HepG2 (cell line): Measurements from ENCODE around the gene ABHD2. TPM values are rescaled to one million over a fixed set of nuclear protein-coding genes. Genes with fewer than 3 reads are reported as not detected.
A peak's percentile ranks its signal among the peaks of the same experiment; 100 is the strongest.

ENCODE experiments used
- ADNP ChIP-seq: sonication (generic); formaldehyde crosslinking; IDR thresholded peaks from 2 replicates; pipeline ENCODE4 v1.4.0; 2020; ENCODE audit warnings: missing genetic modification reagents
- AFF4 ChIP-seq: sonication (generic); formaldehyde crosslinking; IDR thresholded peaks from 2 replicates; pipeline ENCODE4 v1.4.0; 2020; ENCODE audit warnings: missing genetic modification reagents
- AHDC1 ChIP-seq: sonication (generic); formaldehyde crosslinking; IDR thresholded peaks from 2 replicates; pipeline ENCODE4 v1.5.1; 2020; ENCODE audit warnings: mild to moderate bottlenecking, missing genetic modification reagents, borderline replicate concordance
- DMAP1 ChIP-seq: IDR thresholded peaks from 2 replicates; pipeline ENCODE4 v1.6.1; 2016
- JUN ChIP-seq: sonication (generic); formaldehyde crosslinking; IDR thresholded peaks from 2 replicates; pipeline ENCODE4 v1.4.0; 2020; ENCODE audit warnings: mild to moderate bottlenecking, missing genetic modification reagents
- NFE2 ChIP-seq: sonication (generic); formaldehyde crosslinking; IDR thresholded peaks from 2 replicates; pipeline ENCODE4 v1.4.0; 2020; ENCODE audit warnings: missing genetic modification reagents
- NFYC ChIP-seq: IDR thresholded peaks from 2 replicates; pipeline ENCODE4 v1.6.1; 2016; ENCODE audit warnings: missing genetic modification reagents, missing compliant biosample characterization
- SMARCC2 ChIP-seq: fragments of 450-650 bp; IDR thresholded peaks from 2 replicates; pipeline ENCODE4 v1.6.1; 2017; ENCODE audit warnings: antibody characterized with exemption, mild to moderate bottlenecking
- TCF12 ChIP-seq, 2 experiments: fragments of 450-650 bp in 1 of 2; sonication (generic) in 1 of 2; formaldehyde crosslinking in 1 of 2; IDR thresholded peaks; 2 replicates each; pipeline versions ENCODE4 v1.6.1 to v1.8.0; 2017 to 2022; ENCODE audit warnings: antibody characterized with exemption in 1 of 2, mild to moderate bottlenecking in 1 of 2, missing genetic modification reagents in 1 of 2, moderate library complexity in 1 of 2
- TOE1 ChIP-seq: sonication (generic); formaldehyde crosslinking; IDR thresholded peaks from 2 replicates; pipeline ENCODE4 v1.4.0; 2020; ENCODE audit warnings: mild to moderate bottlenecking, missing genetic modification reagents
- ZC3H13 ChIP-seq: sonication (generic); formaldehyde crosslinking; IDR thresholded peaks from 2 replicates; pipeline ENCODE4 v1.8.1; 2023; ENCODE audit warnings: mild to moderate bottlenecking, missing genetic modification reagents, moderate library complexity
- ZNF431 ChIP-seq: sonication (generic); formaldehyde crosslinking; IDR thresholded peaks from 2 replicates; pipeline ENCODE4 v1.9.0; 2022; ENCODE audit warnings: missing genetic modification reagents, low read depth, mild to moderate bottlenecking, borderline replicate concordance
- ZNF674 ChIP-seq: sonication (generic); formaldehyde crosslinking; IDR thresholded peaks from 2 replicates; pipeline ENCODE4 v1.5.0; 2020; ENCODE audit warnings: low read depth, mild to moderate bottlenecking, missing genetic modification reagents
- ZNF713 ChIP-seq: sonication (generic); formaldehyde crosslinking; IDR thresholded peaks from 2 replicates; pipeline ENCODE4 v1.4.0; 2020; ENCODE audit warnings: mild to moderate bottlenecking, missing genetic modification reagents
- ZNF839 ChIP-seq: sonication (generic); formaldehyde crosslinking; IDR thresholded peaks from 2 replicates; pipeline ENCODE4 v1.4.0; 2020; ENCODE audit warnings: missing genetic modification reagents, mild to moderate bottlenecking, borderline replicate concordance
- ZNF883 ChIP-seq: sonication (generic); formaldehyde crosslinking; IDR thresholded peaks from 2 replicates; pipeline ENCODE4 v1.5.1; 2020; ENCODE audit warnings: mild to moderate bottlenecking, missing genetic modification reagents; ENCODE audit errors: not compliant biosample characterization
- polyA plus RNA-seq, 8 experiments: library from polyadenylated mRNA; depleted of rRNA in 3 of 8; stranded (reverse) in 7 of 8; unstranded in 1 of 8; fragments of >200 nt; fragmentation: Illumina TruSeq in 4 of 8; extraction: Trizol in 4 of 8; gene quantifications; 2 replicates each; pipeline versions ENCODE4 v1.2.1 to v1.2.3, GENCODE V29; 2011 to 2016; ENCODE audit warnings: low read depth in 4 of 8, missing spikeins in 1 of 8, mixed read lengths in 1 of 8; ENCODE audit not compliant: insufficient read depth in 1 of 8
- total RNA-seq, 5 experiments: library from RNA; depleted of rRNA; stranded (reverse); fragments of >200 nt; fragmentation: Illumina TruSeq; extraction: Trizol; gene quantifications; 2 replicates each; pipeline ENCODE4 v1.2.3, GENCODE V29; 2016; ENCODE audit warnings: low read depth in 1 of 5
- TF ChIP-seq, protein P1 (sequence below): sonication (generic); formaldehyde crosslinking; IDR thresholded peaks from 2 replicates; pipeline ENCODE4 v1.8.0; 2022; ENCODE audit warnings: missing genetic modification reagents, mild to moderate bottlenecking, moderate library complexity, borderline replicate concordance

The ABHD2 gene
- total and polyA plus RNA-seq, 2 of the 13 experiments (the other 11 are each of a cell fraction or from before 2014, with no cell fraction given), result 14.8 to 22.4 TPM

- TF ChIP-seq ZNF674, result 0 out of 2 replicates have a peak, but pooled peaks have one; percentile 64
- peak; percentile 27; the same call in 1 of the 2 replicates for TF ChIP-seq ZNF431 (CRISPR knock-in tag)
- TF ChIP-seq JUN, result no peak
- TF ChIP-seq ZC3H13, result no peak
- no peak for TF ChIP-seq NFYC (CRISPR knock-in tag)
- peak; percentile 89; the same call in 1 of the 2 replicates for TF ChIP-seq ZNF713 (CRISPR knock-in tag)
- TF ChIP-seq AFF4 (CRISPR knock-in tag), result no peak
- no peak for TF ChIP-seq NFE2 (CRISPR knock-in tag)
- no peak for TF ChIP-seq ADNP (CRISPR knock-in tag)
- TF ChIP-seq TOE1 (CRISPR knock-in tag), result no peak
- no peak; the same call in 1 of the 2 replicates for TF ChIP-seq ZNF839
- TF ChIP-seq ZNF883 (CRISPR knock-in tag), result no peak
- TF ChIP-seq TCF12 (IDR thresholded peaks at IDR 0.05), result no peak
- peak; percentile 56; the same call in 1 of the 2 replicates for TF ChIP-seq TCF12 (CRISPR knock-in tag; IDR thresholded peaks at IDR 0.05)
- TF ChIP-seq DMAP1 (CRISPR knock-in tag), result peak; percentile 47; the same call in 1 of the 2 replicates
- peak; percentile 8; the same call in 1 of the 2 replicates for TF ChIP-seq AHDC1 (CRISPR knock-in tag)
- TF ChIP-seq, protein P1, sequence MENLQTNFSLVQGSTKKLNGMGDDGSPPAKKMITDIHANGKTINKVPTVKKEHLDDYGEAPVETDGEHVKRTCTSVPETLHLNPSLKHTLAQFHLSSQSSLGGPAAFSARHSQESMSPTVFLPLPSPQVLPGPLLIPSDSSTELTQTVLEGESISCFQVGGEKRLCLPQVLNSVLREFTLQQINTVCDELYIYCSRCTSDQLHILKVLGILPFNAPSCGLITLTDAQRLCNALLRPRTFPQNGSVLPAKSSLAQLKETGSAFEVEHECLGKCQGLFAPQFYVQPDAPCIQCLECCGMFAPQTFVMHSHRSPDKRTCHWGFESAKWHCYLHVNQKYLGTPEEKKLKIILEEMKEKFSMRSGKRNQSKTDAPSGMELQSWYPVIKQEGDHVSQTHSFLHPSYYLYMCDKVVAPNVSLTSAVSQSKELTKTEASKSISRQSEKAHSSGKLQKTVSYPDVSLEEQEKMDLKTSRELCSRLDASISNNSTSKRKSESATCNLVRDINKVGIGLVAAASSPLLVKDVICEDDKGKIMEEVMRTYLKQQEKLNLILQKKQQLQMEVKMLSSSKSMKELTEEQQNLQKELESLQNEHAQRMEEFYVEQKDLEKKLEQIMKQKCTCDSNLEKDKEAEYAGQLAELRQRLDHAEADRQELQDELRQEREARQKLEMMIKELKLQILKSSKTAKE (CRISPR knock-in tag), result no peak
- TF ChIP-seq SMARCC2, result no peak
Observed at GRCh38 chr15:89243691-89244573, 155.7 kb downstream of the ABHD2 start, which contains the start of gene FANCI (continued).
